ENCODE data around the gene KTN1.

KTN1 gene

DNA sequence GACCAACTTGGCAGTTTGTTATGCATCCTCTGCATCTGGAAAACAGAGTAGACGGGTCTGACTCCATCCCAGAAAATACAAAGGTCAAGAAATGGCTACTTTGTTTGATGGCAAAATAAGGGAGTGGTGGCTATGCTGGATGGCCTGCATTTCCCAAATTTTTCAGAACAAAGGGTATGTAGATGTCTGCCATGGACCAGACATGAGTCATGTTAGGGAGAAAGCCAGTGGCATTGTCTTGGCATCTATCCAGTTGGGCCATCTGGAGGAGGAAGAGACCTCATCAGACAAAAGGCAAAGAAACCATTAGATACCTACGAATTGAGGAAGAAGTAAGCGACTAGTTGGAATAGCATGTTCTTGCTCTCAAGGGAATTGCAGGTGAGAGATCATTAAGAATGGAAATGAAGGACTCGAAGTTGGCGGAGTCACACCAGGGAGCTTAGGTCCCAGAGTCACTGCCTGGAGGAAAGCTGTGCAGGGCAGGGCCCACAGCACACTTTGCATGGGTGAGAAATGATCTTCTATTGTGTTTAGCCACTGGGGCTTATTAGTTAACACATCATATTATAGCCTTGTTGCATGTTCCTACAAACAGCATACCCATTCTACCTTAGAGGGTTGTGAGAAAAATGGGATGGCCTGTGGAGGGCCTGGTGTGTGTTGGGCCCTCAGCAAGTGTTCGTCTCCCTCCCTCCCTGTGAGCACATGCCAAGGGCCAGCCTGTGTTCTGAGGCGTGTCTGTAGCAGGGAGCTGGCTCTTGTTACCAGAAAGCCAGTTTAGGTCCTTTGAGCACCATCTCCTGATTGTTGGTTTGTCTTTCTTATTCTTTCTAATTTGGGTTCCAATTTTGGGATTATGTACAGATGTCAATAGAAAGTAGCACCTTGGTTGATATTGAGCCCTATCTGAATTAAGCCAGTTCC lies 119.4 kb downstream of the KTN1 start:
- H3K27me3 ChIP-seq (ENCODE audit: control insufficient read depth, insufficient read depth, low read length): no peaks in the 10 kb centered on the region
- no peaks in the 10 kb centered on the region for H3K9me3 ChIP-seq (ENCODE audit: control insufficient read depth, low read length)
- no peak overlapping the region for H3K4me3 ChIP-seq (ENCODE audit: low read depth, low read length)
- TF ChIP-seq, protein P1, sequence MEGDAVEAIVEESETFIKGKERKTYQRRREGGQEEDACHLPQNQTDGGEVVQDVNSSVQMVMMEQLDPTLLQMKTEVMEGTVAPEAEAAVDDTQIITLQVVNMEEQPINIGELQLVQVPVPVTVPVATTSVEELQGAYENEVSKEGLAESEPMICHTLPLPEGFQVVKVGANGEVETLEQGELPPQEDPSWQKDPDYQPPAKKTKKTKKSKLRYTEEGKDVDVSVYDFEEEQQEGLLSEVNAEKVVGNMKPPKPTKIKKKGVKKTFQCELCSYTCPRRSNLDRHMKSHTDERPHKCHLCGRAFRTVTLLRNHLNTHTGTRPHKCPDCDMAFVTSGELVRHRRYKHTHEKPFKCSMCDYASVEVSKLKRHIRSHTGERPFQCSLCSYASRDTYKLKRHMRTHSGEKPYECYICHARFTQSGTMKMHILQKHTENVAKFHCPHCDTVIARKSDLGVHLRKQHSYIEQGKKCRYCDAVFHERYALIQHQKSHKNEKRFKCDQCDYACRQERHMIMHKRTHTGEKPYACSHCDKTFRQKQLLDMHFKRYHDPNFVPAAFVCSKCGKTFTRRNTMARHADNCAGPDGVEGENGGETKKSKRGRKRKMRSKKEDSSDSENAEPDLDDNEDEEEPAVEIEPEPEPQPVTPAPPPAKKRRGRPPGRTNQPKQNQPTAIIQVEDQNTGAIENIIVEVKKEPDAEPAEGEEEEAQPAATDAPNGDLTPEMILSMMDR (IDR thresholded peaks at IDR 0.05): no peak
- no peak overlapping the region for H3K9ac ChIP-seq
- no peaks in the 10 kb centered on the region for H3K79me2 ChIP-seq
- no peaks in the 10 kb centered on the region for H3K36me3 ChIP-seq (ENCODE audit: control insufficient read depth, insufficient read depth, low read length)
- no peak overlapping the region for H3K4me2 ChIP-seq (ENCODE audit: low read length)
- H2AFZ ChIP-seq: no peak overlapping the region
- no peaks in the 10 kb centered on the region for H3K4me1 ChIP-seq
- H3K27ac ChIP-seq: no peak overlapping the region

DNA sequence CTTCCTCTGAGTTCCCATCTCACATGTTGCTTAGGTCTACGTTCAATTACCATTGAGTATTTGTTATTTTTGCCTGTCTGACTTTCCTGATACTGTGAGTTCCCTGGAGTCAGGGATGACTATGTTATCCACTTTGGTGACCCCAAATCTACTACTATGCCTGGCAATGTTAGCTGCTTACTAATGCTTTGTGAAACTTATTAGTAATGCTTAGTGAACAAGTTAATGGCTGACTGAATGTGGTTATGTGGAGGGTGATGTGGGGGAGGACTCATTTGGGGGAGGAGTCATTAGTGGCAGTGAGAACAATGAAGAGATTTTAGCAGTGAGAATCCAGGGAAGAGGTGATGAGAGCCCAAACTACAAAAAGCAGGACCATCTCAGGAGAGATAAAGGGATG lies 121.6 kb downstream of the KTN1 start:
- Histone ChIP-seq H3K4me2 (ENCODE audit: low read length) (no peak overlapping the region), H3K27me3 (ENCODE audit: control insufficient read depth, insufficient read depth, low read length) (no peaks in the 10 kb centered on the region), H3K79me2 (no peaks in the 10 kb centered on the region), H3K9me3 (ENCODE audit: control insufficient read depth, low read length) (no peaks in the 10 kb centered on the region), H3K4me1 (no peaks in the 10 kb centered on the region), H3K4me3 (ENCODE audit: low read depth, low read length) (no peak overlapping the region), H2AFZ (no peak overlapping the region), H3K36me3 (ENCODE audit: control insufficient read depth, insufficient read depth, low read length) (no peaks in the 10 kb centered on the region), H3K9ac (no peak overlapping the region), H3K27ac (no peak overlapping the region)
- TF ChIP-seq, protein P1 (IDR thresholded peaks at IDR 0.05): no peak

DNA sequence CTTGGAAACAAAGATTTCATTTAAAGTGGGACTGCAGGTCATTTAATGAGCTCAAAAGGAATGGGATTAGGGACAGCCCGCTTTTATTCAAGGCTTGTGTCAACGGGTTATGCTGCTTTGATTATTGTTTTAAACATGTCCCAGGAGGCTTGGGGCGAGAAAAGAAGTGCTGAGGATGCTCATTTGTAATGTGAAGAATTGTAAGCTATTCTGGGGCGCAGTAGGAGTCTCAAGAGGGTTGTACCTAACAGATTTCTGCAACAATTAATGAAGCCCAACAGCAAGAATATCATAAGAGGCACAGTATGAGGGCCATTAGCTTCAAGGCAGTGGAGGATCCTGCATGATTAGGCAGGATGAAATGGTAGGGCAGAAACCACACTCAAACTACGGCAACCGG lies 122.5 kb downstream of the KTN1 start:
- Histone ChIP-seq H3K9me3 (ENCODE audit: control insufficient read depth, low read length) (no peaks in the 10 kb centered on the region), H2AFZ (no peak overlapping the region), H3K4me1 (no peaks in the 10 kb centered on the region), H3K27ac (no peak overlapping the region), H3K27me3 (ENCODE audit: control insufficient read depth, insufficient read depth, low read length) (no peaks in the 10 kb centered on the region), H3K9ac (no peak overlapping the region), H3K36me3 (ENCODE audit: control insufficient read depth, insufficient read depth, low read length) (no peaks in the 10 kb centered on the region), H3K4me2 (ENCODE audit: low read length) (no peak overlapping the region), H3K79me2 (no peaks in the 10 kb centered on the region), H3K4me3 (ENCODE audit: low read depth, low read length) (no peak overlapping the region)
- TF ChIP-seq, protein P1 (IDR thresholded peaks at IDR 0.05): no peak

- no peak overlapping the region for H3K4me2 ChIP-seq (ENCODE audit: low read length)
- H3K4me1 ChIP-seq: no peaks in the 10 kb centered on the region
- TF ChIP-seq, protein P1 (IDR thresholded peaks at IDR 0.05): no peak
- H3K27ac ChIP-seq: no peak overlapping the region
- H3K9ac ChIP-seq: no peak overlapping the region
- H3K36me3 ChIP-seq (ENCODE audit: control insufficient read depth, insufficient read depth, low read length): no peaks in the 10 kb centered on the region
- no peaks in the 10 kb centered on the region for H3K79me2 ChIP-seq
- H3K27me3 ChIP-seq (ENCODE audit: control insufficient read depth, insufficient read depth, low read length): no peaks in the 10 kb centered on the region
- no peaks in the 10 kb centered on the region for H3K9me3 ChIP-seq (ENCODE audit: control insufficient read depth, low read length)
- no peak overlapping the region for H3K4me3 ChIP-seq (ENCODE audit: low read depth, low read length)
- no peak overlapping the region for H2AFZ ChIP-seq
Observed at GRCh38 chr14:55704654-55705053, 124.6 kb downstream of the KTN1 start.

Measured in parathyroid adenoma (tissue), 2 donors.